ENCODE measurements around the gene TESK1. TPM values are rescaled to one million over a fixed set of nuclear protein-coding genes. Genes with fewer than 3 reads are reported as not detected.

TESK1 gene
- total RNA-seq, 1 experiment from 2014 or later = 31.9 TPM

GRCh38 chr9:35599763-35600604 lies 5.1 kb upstream of the TESK1 start:
- Histone ChIP-seq H3K9me3 (ENCODE audit: low read depth, low read length, poor library complexity, severe bottlenecking) (no peaks in the 10 kb centered on the region), H3K4me3 (ENCODE audit: low read depth, low read length, poor library complexity, severe bottlenecking) (no peak overlapping the region), H3K36me3 (ENCODE audit: insufficient read depth, low read length, poor library complexity, severe bottlenecking) (no peaks in the 10 kb centered on the region), H3K27me3 (replicated peaks; ENCODE audit: insufficient read depth, low read depth, low read length, poor library complexity) (no peaks in the 10 kb centered on the region), H3K4me1 (ENCODE audit: insufficient read depth, low read length, poor library complexity, severe bottlenecking) (no peaks in the 10 kb centered on the region), H3K27ac (ENCODE audit: low read depth, low read length, poor library complexity, severe bottlenecking) (no peak overlapping the region)
- DNase-seq (ENCODE audit: low spot score) = peak; percentile 60
- no peak for TF ChIP-seq EZH2 (IDR thresholded peaks at IDR 0.05; ENCODE audit: borderline replicate concordance, low read depth, low read length, poor library complexity, severe bottlenecking)
- TF ChIP-seq CTCF (conservative IDR thresholded peaks at IDR 0.05; ENCODE audit: low read depth, low read length) = peak; percentile 43
- no TSS peak for BruUV-seq (replicated peaks)
- CTCF ChIA-PET = interaction anchor here (0.6 kb wide), 1 partner anchor 480 kb away, joined by 4 read pairs; no protein-coding TSS in a partner anchor
- POLR2A ChIA-PET (ENCODE audit: low non-redundant PET) = no interaction called here
- intact Hi-C loops (cut with micrococcal nuclease; ENCODE audit: unreplicated experiment) = loop anchor here (5.0 to 10.0 kb wide), 3 partner anchors 47 to 483 kb away; partner anchors contain the start of genes ATOSB, HINT2 and SPAG8

- no peaks in the 10 kb centered on the region for H3K27me3 ChIP-seq (replicated peaks; ENCODE audit: insufficient read depth, low read depth, low read length, poor library complexity)
- H3K36me3 ChIP-seq (ENCODE audit: insufficient read depth, low read length, poor library complexity, severe bottlenecking) = peaks cover under 1% of the 10 kb centered on the region
- peak overlapping the region; percentile 79 for H3K4me3 ChIP-seq (ENCODE audit: low read depth, low read length, poor library complexity, severe bottlenecking)
- H3K27ac ChIP-seq (ENCODE audit: low read depth, low read length, poor library complexity, severe bottlenecking) = peak overlapping the region; percentile 79
- no peaks in the 10 kb centered on the region for H3K9me3 ChIP-seq (ENCODE audit: low read depth, low read length, poor library complexity, severe bottlenecking)
- no peak for DNase-seq (ENCODE audit: low spot score)
- TF ChIP-seq EZH2 (IDR thresholded peaks at IDR 0.05; ENCODE audit: borderline replicate concordance, low read depth, low read length, poor library complexity, severe bottlenecking) (no peak), CTCF (conservative IDR thresholded peaks at IDR 0.05; ENCODE audit: low read depth, low read length) (no peak)
- intact Hi-C loops (cut with micrococcal nuclease; ENCODE audit: unreplicated experiment) = loop anchor here (5.0 to 10.0 kb wide), 3 partner anchors 44 to 486 kb away; partner anchors contain the start of genes ATOSB, HINT2 and SPAG8
- CTCF ChIA-PET = interaction anchor here (0.5 to 0.9 kb wide), 7 partner anchors 12 to 137 kb away, joined by 3 to 4 read pairs (median 4); no protein-coding TSS in a partner anchor
- no peaks in the 10 kb centered on the region for H3K4me1 ChIP-seq (ENCODE audit: insufficient read depth, low read length, poor library complexity, severe bottlenecking)
- TSS peak; percentile 95 for BruUV-seq (replicated peaks)
- POLR2A ChIA-PET (ENCODE audit: low non-redundant PET) = no interaction called here
Measured at GRCh38 chr9:35603506-35603985, 1.5 kb upstream of the TESK1 start.

- H3K27me3 ChIP-seq (replicated peaks; ENCODE audit: insufficient read depth, low read depth, low read length, poor library complexity) = no peaks in the 10 kb centered on the region
- POLR2A ChIA-PET (ENCODE audit: low non-redundant PET) = no interaction called here
- CTCF ChIA-PET = interaction anchor here (0.5 to 0.9 kb wide), 7 partner anchors 11 to 138 kb away, joined by 3 to 4 read pairs (median 4); no protein-coding TSS in a partner anchor
- no peaks in the 10 kb centered on the region for H3K9me3 ChIP-seq (ENCODE audit: low read depth, low read length, poor library complexity, severe bottlenecking)
- H3K36me3 ChIP-seq (ENCODE audit: insufficient read depth, low read length, poor library complexity, severe bottlenecking) = peaks cover 6% of the 10 kb centered on the region
- peak overlapping the region; percentile 79 for H3K4me3 ChIP-seq (ENCODE audit: low read depth, low read length, poor library complexity, severe bottlenecking)
- peak; percentile 100 for DNase-seq (ENCODE audit: low spot score)
- no peaks in the 10 kb centered on the region for H3K4me1 ChIP-seq (ENCODE audit: insufficient read depth, low read length, poor library complexity, severe bottlenecking)
- peak overlapping the region; percentile 79 for H3K27ac ChIP-seq (ENCODE audit: low read depth, low read length, poor library complexity, severe bottlenecking)
- TF ChIP-seq EZH2 (IDR thresholded peaks at IDR 0.05; ENCODE audit: borderline replicate concordance, low read depth, low read length, poor library complexity, severe bottlenecking) = no peak
- TF ChIP-seq CTCF (conservative IDR thresholded peaks at IDR 0.05; ENCODE audit: low read depth, low read length) = peak; percentile 99
- BruUV-seq (replicated peaks) = no TSS peak
- intact Hi-C loops (cut with micrococcal nuclease; ENCODE audit: unreplicated experiment) = loop anchor here (5.0 to 10.0 kb wide), 3 partner anchors 43 to 487 kb away; partner anchors contain the start of genes ATOSB, HINT2 and SPAG8
Measured at GRCh38 chr9:35603986-35604577, 980 bp upstream of the TESK1 start.
